Measurements from ENCODE around the gene MTCH1. TPM values are rescaled to one million over a fixed set of nuclear protein-coding genes. Genes with fewer than 3 reads are reported as not detected.

Gene MTCH1
- total RNA-seq, 2 donors from 2014 or later = 226 to 235 TPM

DNA sequence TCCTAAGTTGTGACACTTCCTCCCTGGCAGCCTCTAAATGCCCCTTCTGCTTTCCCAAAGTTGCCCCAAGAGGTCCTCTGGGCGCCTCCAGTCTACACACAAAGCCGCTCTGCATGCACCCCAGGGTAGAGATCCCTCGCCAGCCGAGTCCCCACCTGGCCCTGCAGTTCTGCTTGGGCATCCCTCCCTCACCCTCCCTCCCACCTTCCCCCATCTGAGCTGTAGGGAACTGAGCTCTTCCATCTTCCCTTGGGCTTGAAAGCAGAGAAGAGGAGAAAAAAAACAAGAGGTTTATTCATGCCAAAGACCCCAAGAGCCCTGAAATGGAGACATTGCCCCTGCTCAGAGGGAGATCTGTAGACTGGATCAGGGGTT is 13.7 kb upstream of the MTCH1 start:
- no peaks in the 10 kb centered on the region for H3K9me3 ChIP-seq (ENCODE audit: control insufficient read depth, low read length)
- no peak for TF ChIP-seq CTCF (conservative IDR thresholded peaks at IDR 0.05)
- DNase-seq = no peak
- H3K27ac Mint-ChIP-seq = no peak overlapping the region
- H3K9ac ChIP-seq (ENCODE audit: extremely low read depth, low read length, poor library complexity, severe bottlenecking) = no peak overlapping the region
- WGBS, 2 experiments (ENCODE audit: insufficient coverage in 1 of 2, insufficient read length in 1 of 2) = 86% methylated on average over 4 of the region's 4 CpGs; no CpG with 5 or more reads in 1 of the 2 experiments
- H3K36me3 Mint-ChIP-seq (ENCODE audit: low read depth) = no peaks in the 10 kb centered on the region
- no peaks in the 10 kb centered on the region for H3K27me3 ChIP-seq (ENCODE audit: control insufficient read depth, insufficient read depth, low read length, poor library complexity, severe bottlenecking)
- no peaks in the 10 kb centered on the region for H3K4me1 ChIP-seq (ENCODE audit: control insufficient read depth, insufficient read depth, low read length)
- peaks cover 2% of the 10 kb centered on the region for H3K4me1 Mint-ChIP-seq
- no peak overlapping the region for H3K4me3 Mint-ChIP-seq
- no peaks in the 10 kb centered on the region for H3K9me3 Mint-ChIP-seq
- H3K27me3 Mint-ChIP-seq (ENCODE audit: insufficient read depth) = no peaks in the 10 kb centered on the region
- H3K4me3 ChIP-seq (ENCODE audit: low read length) = no peak overlapping the region
- no peak overlapping the region for H3K27ac ChIP-seq (ENCODE audit: low read depth, low read length)
- no peaks in the 10 kb centered on the region for H3K36me3 ChIP-seq (ENCODE audit: control insufficient read depth, insufficient read depth, low read length)

GRCh38 chr6:36999061-36999750 is 13.2 kb upstream of the MTCH1 start:
- H3K27me3 ChIP-seq (ENCODE audit: control insufficient read depth, insufficient read depth, low read length, poor library complexity, severe bottlenecking) = no peaks in the 10 kb centered on the region
- 87 to 90% methylated on average over 3 to 15 of the region's 15 CpGs for WGBS, 2 experiments (ENCODE audit: insufficient coverage in 1 of 2, insufficient read length in 1 of 2)
- H3K36me3 ChIP-seq (ENCODE audit: control insufficient read depth, insufficient read depth, low read length) = no peaks in the 10 kb centered on the region
- no peaks in the 10 kb centered on the region for H3K4me1 ChIP-seq (ENCODE audit: control insufficient read depth, insufficient read depth, low read length)
- H3K4me3 Mint-ChIP-seq = no peak overlapping the region
- no peaks in the 10 kb centered on the region for H3K9me3 ChIP-seq (ENCODE audit: control insufficient read depth, low read length)
- H3K9ac ChIP-seq (ENCODE audit: extremely low read depth, low read length, poor library complexity, severe bottlenecking) = no peak overlapping the region
- no peak overlapping the region for H3K27ac ChIP-seq (ENCODE audit: low read depth, low read length)
- no peak overlapping the region for H3K4me3 ChIP-seq (ENCODE audit: low read length)
- no peaks in the 10 kb centered on the region for H3K9me3 Mint-ChIP-seq
- H3K36me3 Mint-ChIP-seq (ENCODE audit: low read depth) = no peaks in the 10 kb centered on the region
- no peaks in the 10 kb centered on the region for H3K27me3 Mint-ChIP-seq (ENCODE audit: insufficient read depth)
- no peak overlapping the region for H3K27ac Mint-ChIP-seq
- no peak for DNase-seq
- peaks cover 2% of the 10 kb centered on the region for H3K4me1 Mint-ChIP-seq
- no peak for TF ChIP-seq CTCF (conservative IDR thresholded peaks at IDR 0.05)

GRCh38 chr6:36998723-36999038 is 12.7 kb upstream of the MTCH1 start:
- no peak for TF ChIP-seq CTCF (conservative IDR thresholded peaks at IDR 0.05)
- Mint-ChIP-seq H3K27me3 (ENCODE audit: insufficient read depth) (no peaks in the 10 kb centered on the region), H3K27ac (no peak overlapping the region), H3K4me3 (no peak overlapping the region), H3K36me3 (ENCODE audit: low read depth) (no peaks in the 10 kb centered on the region), H3K9me3 (no peaks in the 10 kb centered on the region), H3K4me1 (peaks cover 2% of the 10 kb centered on the region)
- H3K4me3 ChIP-seq (ENCODE audit: low read length) = no peak overlapping the region
- 93 to 100% methylated on average over 1 to 8 of the region's 8 CpGs for WGBS, 2 experiments (ENCODE audit: insufficient coverage in 1 of 2, insufficient read length in 1 of 2)
- no peak overlapping the region for H3K27ac ChIP-seq (ENCODE audit: low read depth, low read length)
- H3K4me1 ChIP-seq (ENCODE audit: control insufficient read depth, insufficient read depth, low read length) = no peaks in the 10 kb centered on the region
- H3K36me3 ChIP-seq (ENCODE audit: control insufficient read depth, insufficient read depth, low read length) = no peaks in the 10 kb centered on the region
- DNase-seq = no peak
- no peak overlapping the region for H3K9ac ChIP-seq (ENCODE audit: extremely low read depth, low read length, poor library complexity, severe bottlenecking)
- no peaks in the 10 kb centered on the region for H3K27me3 ChIP-seq (ENCODE audit: control insufficient read depth, insufficient read depth, low read length, poor library complexity, severe bottlenecking)
- H3K9me3 ChIP-seq (ENCODE audit: control insufficient read depth, low read length) = no peaks in the 10 kb centered on the region
